Glutamatergic neuron (in vitro differentiated cells): Measurements from ENCODE around the gene FKRP. TPM values are rescaled to one million over a fixed set of nuclear protein-coding genes. Genes with fewer than 3 reads are reported as not detected.
"Not testable (repeated sequence)": the region's sequence is repeated elsewhere in the genome, so short reads cannot be mapped to it uniquely, and the experiment has no call there.

Source experiments
- DNase-seq: peaks from one replicate; pipeline ENCODE4 v3.0.0; 2022
- H3K27ac Mint-ChIP-seq: one replicate; pipeline ENCODE4 v1.8.0; 2020; ENCODE audit warnings: mild to moderate bottlenecking, mixed read lengths, inconsistent platforms; ENCODE audit not compliant: unreplicated experiment
- H3K27me3 Mint-ChIP-seq: one replicate; pipeline ENCODE4 v1.8.0; 2020; ENCODE audit warnings: mild to moderate bottlenecking, moderate library complexity, mixed read lengths, inconsistent platforms; ENCODE audit not compliant: unreplicated experiment
- H3K36me3 Mint-ChIP-seq: one replicate; pipeline ENCODE4 v1.8.0; 2020; ENCODE audit warnings: mild to moderate bottlenecking, mixed read lengths, inconsistent platforms; ENCODE audit not compliant: unreplicated experiment
- H3K4me1 Mint-ChIP-seq: one replicate; pipeline ENCODE4 v1.8.0; 2020; ENCODE audit warnings: mild to moderate bottlenecking, low read depth, mixed read lengths, inconsistent platforms; ENCODE audit not compliant: unreplicated experiment
- H3K4me3 Mint-ChIP-seq: one replicate; pipeline ENCODE4 v1.8.0; 2020; ENCODE audit warnings: mild to moderate bottlenecking, mixed read lengths, inconsistent platforms; ENCODE audit not compliant: unreplicated experiment
- H3K9me3 Mint-ChIP-seq: one replicate; pipeline ENCODE4 v1.8.0; 2020; ENCODE audit warnings: mild to moderate bottlenecking, moderate library complexity, mixed read lengths, inconsistent platforms; ENCODE audit not compliant: unreplicated experiment
- CTCF ChIP-seq: fragments of 200-600 bp; sonication (generic); IDR thresholded peaks from one replicate; pipeline ENCODE4 v1.5.0; 2021; ENCODE audit not compliant: partially characterized antibody, unreplicated experiment
- total RNA-seq: library from RNA; stranded (reverse); fragmentation: NEBNext Ultra II Directional; extraction: Animal tissue kit (Norgen Biotek cat#: 25700); gene quantifications from one replicate; pipeline ENCODE4 v1.2.1, GENCODE V29; 2021; ENCODE audit not compliant: unreplicated experiment

FKRP gene
- total RNA-seq, 1 donor from 2014 or later = 46.6 TPM

- no peaks in the 10 kb centered on the region for H3K36me3 Mint-ChIP-seq
- TF ChIP-seq CTCF = no peak
- peaks cover 10% of the 10 kb centered on the region for H3K4me1 Mint-ChIP-seq
- peaks cover 4% of the 10 kb centered on the region for H3K27me3 Mint-ChIP-seq
- peaks cover 4% of the 10 kb centered on the region for H3K9me3 Mint-ChIP-seq
- no peak overlapping the region for H3K4me3 Mint-ChIP-seq
- DNase-seq = no peak
- no peak overlapping the region for H3K27ac Mint-ChIP-seq
These were observed 13.3 kb downstream of the FKRP start for GRCh38 chr19:46759206-46759605.

GRCh38 chr19:46759817-46760333 lies 14.0 kb downstream of the FKRP start:
- Mint-ChIP-seq H3K9me3 (peaks cover 4% of the 10 kb centered on the region), H3K4me3 (peak overlapping the region; percentile 42), H3K4me1 (peaks cover 10% of the 10 kb centered on the region), H3K27ac (no peak overlapping the region), H3K27me3 (peaks cover 4% of the 10 kb centered on the region), H3K36me3 (no peaks in the 10 kb centered on the region)
- no peak for DNase-seq
- TF ChIP-seq CTCF = no peak

DNA sequence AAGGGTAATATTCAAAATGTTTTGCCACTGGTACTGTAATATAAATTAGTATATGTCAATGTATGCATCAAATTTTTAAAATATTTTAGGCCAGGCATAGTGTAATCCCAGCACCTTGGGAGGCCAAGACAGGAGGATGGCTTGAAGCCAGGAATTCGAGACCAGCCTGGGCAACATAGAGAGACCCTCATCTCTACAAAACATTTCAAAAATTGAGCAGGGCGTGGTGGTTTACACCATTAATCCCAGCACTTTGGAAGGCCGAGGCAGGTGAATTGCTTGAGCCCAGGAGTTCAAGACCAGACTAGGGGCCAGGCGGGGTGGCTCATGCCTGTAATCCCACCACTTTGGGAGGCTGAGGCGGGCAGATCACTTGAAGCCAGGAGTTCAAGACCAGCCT lies 14.5 kb downstream of the FKRP start:
- no peak for DNase-seq
- H3K9me3 Mint-ChIP-seq = peaks cover 4% of the 10 kb centered on the region
- peaks cover 10% of the 10 kb centered on the region for H3K4me1 Mint-ChIP-seq
- H3K27me3 Mint-ChIP-seq = peaks cover 7% of the 10 kb centered on the region
- no peak overlapping the region for H3K27ac Mint-ChIP-seq
- H3K36me3 Mint-ChIP-seq = no peaks in the 10 kb centered on the region
- TF ChIP-seq CTCF = no peak
- H3K4me3 Mint-ChIP-seq = no peak overlapping the region

DNA sequence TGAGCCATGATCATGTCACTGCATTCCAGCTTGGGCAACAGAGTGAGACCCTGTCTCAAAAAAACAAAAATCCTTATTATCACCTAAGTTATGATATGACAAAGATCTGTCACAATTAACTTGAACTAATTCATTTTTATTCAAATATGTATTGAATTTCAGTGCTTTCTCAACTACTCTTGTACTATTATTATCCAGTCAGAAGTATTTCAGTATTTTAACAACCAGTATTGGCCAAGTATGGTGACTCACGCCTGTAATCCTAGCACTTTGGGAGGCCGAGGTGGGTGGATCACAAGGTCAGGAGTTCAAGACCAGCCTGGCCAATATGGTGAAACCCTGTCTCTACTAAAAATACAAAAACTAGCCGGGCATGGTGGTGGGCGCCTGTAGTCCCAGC lies 15.0 kb downstream of the FKRP start:
- H3K27me3 Mint-ChIP-seq, H3K9me3 Mint-ChIP-seq, H3K27ac Mint-ChIP-seq, H3K4me3 Mint-ChIP-seq, DNase-seq, H3K4me1 Mint-ChIP-seq, H3K36me3 Mint-ChIP-seq: not testable (repeated sequence)

- no peaks in the 10 kb centered on the region for H3K36me3 Mint-ChIP-seq
- TF ChIP-seq CTCF = no peak
- DNase-seq = no peak
- no peak overlapping the region for H3K4me3 Mint-ChIP-seq
- peaks cover 4% of the 10 kb centered on the region for H3K9me3 Mint-ChIP-seq
- peaks cover 10% of the 10 kb centered on the region for H3K4me1 Mint-ChIP-seq
- H3K27ac Mint-ChIP-seq = no peak overlapping the region
- H3K27me3 Mint-ChIP-seq = peaks cover 7% of the 10 kb centered on the region
These were observed 15.6 kb downstream of the FKRP start for GRCh38 chr19:46761418-46761831.
